Esophagus squamous epithelium (tissue), 5 donors: ENCODE measurements around the gene ZNF287. TPM values are rescaled to one million over a fixed set of nuclear protein-coding genes. Genes with fewer than 3 reads are reported as not detected.
"Not testable (repeated sequence)": the region's sequence is repeated elsewhere in the genome, so short reads cannot be mapped to it uniquely, and the experiment has no call there.

Experiments
- DNase-seq: peaks from one replicate; lab custom pipeline; 2025; lab: John Stamatoyannopoulos, UW
- H3K27ac ChIP-seq, 4 donors: fragments of 200-600 bp; sonication (generic); one replicate each; pipeline ENCODE4 v1.5.1; 2016 to 2019; ENCODE audit warnings: mild to moderate bottlenecking in 1 of 4
- H3K27me3 ChIP-seq, 4 donors: fragments of 200-600 bp; sonication (generic); 1 replicate in 3 of 4; 2 replicates in 1 of 4; pipeline versions ENCODE4 v1.5.1 to v1.6.0; 2017 to 2021; ENCODE audit warnings: antibody characterized with exemption in 1 of 4
- H3K36me3 ChIP-seq, 3 donors: fragments of 200-600 bp; sonication (generic); one replicate each; pipeline ENCODE4 v1.5.1; 2016 to 2019
- H3K4me1 ChIP-seq, 3 donors: fragments of 200-600 bp; sonication (generic); one replicate each; pipeline ENCODE4 v1.5.1; 2017 to 2019
- H3K4me3 ChIP-seq, 4 donors: fragments of 200-600 bp; sonication (generic); 1 replicate in 3 of 4; 2 replicates in 1 of 4; pipeline ENCODE4 v1.5.1; 2016 to 2019; ENCODE audit warnings: mild to moderate bottlenecking in 2 of 4, moderate library complexity in 1 of 4
- H3K9me3 ChIP-seq, 3 donors: fragments of 200-600 bp; sonication (generic); one replicate each; pipeline ENCODE4 v1.5.1; 2016 to 2019
- CTCF ChIP-seq, 6 experiments: fragments of 450-650 bp in 4 of 6; fragments of 200-600 bp in 2 of 6; sonication (generic) in 2 of 6; IDR thresholded peaks; one replicate each; pipeline ENCODE4 v1.5.1; 2016 to 2019; ENCODE audit warnings: antibody characterized with exemption in 6 of 6, mild to moderate bottlenecking in 4 of 6, moderate library complexity in 4 of 6
- POLR2A ChIP-seq, 4 donors: fragments of 450-650 bp; IDR thresholded peaks; one replicate each; pipeline ENCODE4 v1.6.1; 2017; ENCODE audit warnings: antibody characterized with exemption in 4 of 4, mild to moderate bottlenecking in 4 of 4, moderate library complexity in 3 of 4
- WGBS, 2 donors: methylation state at CpG; one replicate each; pipeline ENCODE4 v1.1.5; 2018; 5-methylcytosine and 5-hydroxymethylcytosine counted together
- intact Hi-C: fragments of 100-400 bp; cut with DNase I; formaldehyde crosslinking; loops from one replicate; pipeline ENCODE4 v1.15.0; 2022
- total RNA-seq, 4 donors: library from RNA; depleted of rRNA; stranded (reverse); fragments of >200 nt; gene quantifications; one replicate each; pipeline ENCODE4 v1.1.0, GENCODE V29; 2016
- donor health status: DM: yes; HTN: yes; CAD: no.

Gene ZNF287
- total RNA-seq, 4 donors from 2014 or later, result 2.1 to 3.8 (median 2.2) TPM

DNA sequence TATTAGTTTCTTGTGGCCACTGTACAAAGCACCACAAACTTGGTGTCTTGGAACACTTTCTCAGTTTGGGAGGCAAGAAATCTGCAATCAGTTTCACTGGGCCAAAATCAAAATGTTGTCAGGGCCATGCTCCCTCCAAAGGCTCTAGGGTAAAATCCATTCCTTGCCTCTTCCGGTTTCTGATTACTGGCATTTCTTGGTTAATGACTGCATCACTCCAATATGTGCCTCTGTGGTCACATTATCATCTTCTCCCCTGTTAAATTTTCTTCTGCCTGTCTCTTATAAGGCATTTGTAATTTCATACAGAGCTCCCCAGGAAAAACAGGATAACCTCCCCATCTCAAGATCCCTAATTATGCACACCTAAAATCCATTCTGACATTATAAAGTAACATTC lies 34.8 kb downstream of the ZNF287 start:
- H3K9me3 ChIP-seq, result no peaks in the 10 kb centered on the region
- H3K4me1 ChIP-seq, result peaks cover 0 to 18% (median 0%) of the 10 kb centered on the region in 3 donors
- peaks cover 0 to 34% (median 0%) of the 10 kb centered on the region in 4 donors for H3K27me3 ChIP-seq
- no peak for DNase-seq
- 100% methylated on average over 1 of the region's 1 CpG for WGBS, 2 donors
- TF ChIP-seq CTCF (IDR thresholded peaks at IDR 0.05), result no peak
- no peak for TF ChIP-seq POLR2A (IDR thresholded peaks at IDR 0.05)
- no peak overlapping the region for H3K27ac ChIP-seq
- no peak overlapping the region for H3K4me3 ChIP-seq
- no peaks in the 10 kb centered on the region for H3K36me3 ChIP-seq
- intact Hi-C loops, result no loop called here

DNA sequence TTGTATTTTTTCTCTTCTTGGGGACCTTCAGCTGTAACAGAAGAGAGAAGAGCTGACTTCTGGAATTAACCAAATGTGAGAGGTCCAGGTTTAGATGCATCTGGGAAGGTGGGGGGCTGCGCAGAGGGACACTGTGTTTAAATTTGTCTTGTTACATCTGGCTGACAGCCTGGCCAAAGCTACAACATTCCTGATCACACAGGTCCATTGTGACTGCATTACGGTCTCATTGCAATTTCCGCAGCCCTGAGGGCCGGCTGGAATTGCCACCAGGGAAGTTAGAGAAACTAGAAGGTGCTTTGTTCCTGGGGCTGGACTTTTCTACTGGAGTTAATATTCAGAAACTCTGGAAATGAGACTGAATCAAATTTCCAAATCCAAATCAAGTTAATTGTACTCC lies 39.1 kb downstream of the ZNF287 start:
- intact Hi-C loops, result no loop called here
- H3K9me3 ChIP-seq, result no peaks in the 10 kb centered on the region
- H3K4me1 ChIP-seq, result peaks cover 0 to 1% (median 0%) of the 10 kb centered on the region in 3 donors
- H3K36me3 ChIP-seq, result no peaks in the 10 kb centered on the region
- no peak for DNase-seq
- peaks cover 0 to 59% (median 0%) of the 10 kb centered on the region in 4 donors for H3K27me3 ChIP-seq
- TF ChIP-seq CTCF (IDR thresholded peaks at IDR 0.05) (no peak), POLR2A (IDR thresholded peaks at IDR 0.05) (no peak)
- H3K27ac ChIP-seq, result no peak overlapping the region
- no peak overlapping the region for H3K4me3 ChIP-seq
- 77 to 81% methylated on average over 4 of the region's 4 CpGs for WGBS, 2 donors

GRCh38 chr17:16527298-16527697 lies 41.7 kb downstream of the ZNF287 start:
- intact Hi-C loops, result no loop called here
- no peaks in the 10 kb centered on the region for H3K36me3 ChIP-seq
- no peaks in the 10 kb centered on the region for H3K9me3 ChIP-seq
- DNase-seq, result no peak
- H3K4me3 ChIP-seq, result no peak overlapping the region
- H3K27me3 ChIP-seq, result peaks cover 0 to 53% (median 0%) of the 10 kb centered on the region in 4 donors
- peaks cover 0 to 3% (median 2%) of the 10 kb centered on the region in 3 donors for H3K4me1 ChIP-seq
- 82 to 88% methylated on average over 4 of the region's 4 CpGs for WGBS, 2 donors
- TF ChIP-seq CTCF (IDR thresholded peaks at IDR 0.05) (no peak), POLR2A (IDR thresholded peaks at IDR 0.05) (no peak)
- H3K27ac ChIP-seq, result no peak overlapping the region

DNA sequence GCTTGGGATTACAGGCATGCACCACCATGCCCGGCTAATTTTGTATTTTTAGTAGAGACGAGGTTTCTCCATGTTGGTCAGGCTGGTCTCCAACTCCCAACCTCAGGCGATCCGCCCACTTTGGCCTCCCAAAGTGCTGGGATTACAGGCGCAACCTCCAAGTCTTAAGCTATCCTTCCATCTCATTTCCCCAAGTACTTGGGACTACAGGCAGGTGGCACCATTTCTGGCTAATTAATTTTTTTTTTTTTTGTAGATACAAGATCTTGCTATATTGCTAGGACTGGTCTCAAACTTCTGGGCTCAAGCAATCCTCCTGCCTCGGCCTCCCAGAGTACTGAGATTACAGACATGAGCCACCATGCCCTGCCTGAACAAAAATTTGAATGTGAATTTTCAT lies 43.4 kb downstream of the ZNF287 start:
- H3K36me3 ChIP-seq, DNase-seq, H3K4me3 ChIP-seq, intact Hi-C loops, H3K27ac ChIP-seq, H3K4me1 ChIP-seq, H3K9me3 ChIP-seq: not testable (repeated sequence)
- WGBS, 2 donors, result 83 to 87% methylated on average over 6 of the region's 6 CpGs
- H3K27me3 ChIP-seq, result peaks cover 0 to 35% (median 0%) of the 10 kb centered on the region in 4 donors

GRCh38 chr17:16521070-16521727 lies 47.8 kb downstream of the ZNF287 start:
- H3K27ac ChIP-seq, result no peak overlapping the region
- H3K4me3 ChIP-seq, result no peak overlapping the region
- intact Hi-C loops, result loop anchor here (5.0 kb wide), 1 partner anchor 69 kb away; no protein-coding TSS in a partner anchor
- DNase-seq, result no peak
- no peaks in the 10 kb centered on the region for H3K9me3 ChIP-seq
- peaks cover 0 to 12% (median 2%) of the 10 kb centered on the region in 3 donors for H3K4me1 ChIP-seq
- 34 to 36% methylated on average over 5 to 7 of the region's 7 CpGs for WGBS, 2 donors
- H3K27me3 ChIP-seq, result peaks cover 0 to 37% (median 0%) of the 10 kb centered on the region in 4 donors
- TF ChIP-seq POLR2A (IDR thresholded peaks at IDR 0.05) (no peak), CTCF (IDR thresholded peaks at IDR 0.05) (peak; percentile 70 to 91 (median 86))
- no peaks in the 10 kb centered on the region for H3K36me3 ChIP-seq
